GM12878 (cell line): Measurements from ENCODE around the gene GPR78.

Experiments
- ATF2 ChIP-seq: IDR thresholded peaks from 2 replicates; pipeline ENCODE4 v1.6.1; 2012; ENCODE audit warnings: low read length, inconsistent platforms
- CTCF ChIP-seq, 3 experiments: IDR thresholded peaks in 2 of 3; conservative IDR thresholded peaks in 1 of 3; 2 replicates each; pipeline ENCODE4 v1.5.1; 2011; ENCODE audit warnings: low read depth in 3 of 3, low read length in 3 of 3, mild to moderate bottlenecking in 3 of 3, control low read depth in 2 of 3, moderate library complexity in 2 of 3, inconsistent platforms in 1 of 3, mixed read lengths in 1 of 3; ENCODE audit not compliant: control insufficient read depth in 2 of 3, insufficient read depth in 1 of 3; ENCODE audit errors: extremely low read depth in 1 of 3
- EGR1 ChIP-seq, 2 experiments: IDR thresholded peaks; 1 replicate in 1 of 2; 2 replicates in 1 of 2; pipeline ENCODE4 v1.6.1; 2011 to 2012; ENCODE audit warnings: low read depth in 2 of 2, low read length in 2 of 2, borderline replicate concordance in 1 of 2, mild to moderate bottlenecking in 1 of 2, moderate library complexity in 1 of 2
- ESRRA ChIP-seq: IDR thresholded peaks from 2 replicates; pipeline ENCODE4 v1.6.1; 2012; ENCODE audit warnings: mild to moderate bottlenecking, low read length, improper control_type of control experiment
- MYC ChIP-seq: IDR thresholded peaks from 2 replicates; pipeline ENCODE4 v1.6.1; 2011; ENCODE audit warnings: mild to moderate bottlenecking, low read length, moderate library complexity, inconsistent platforms; ENCODE audit not compliant: insufficient read depth, insufficient replicate concordance, insufficient read length, severe bottlenecking
- POLR2A ChIP-seq: IDR thresholded peaks from 2 replicates; pipeline ENCODE4 v1.6.1; 2011; ENCODE audit warnings: low read depth, mild to moderate bottlenecking, low read length

- TF ChIP-seq EGR1 (IDR thresholded peaks at IDR 0.05; ENCODE audit: borderline replicate concordance in 1 of 2, low read depth in 2 of 2, low read length in 2 of 2) (no peak), ESRRA (no peak), MYC (no peak), POLR2A (no peak), CTCF (IDR thresholded peaks at IDR 0.05 in 2 of 3, conservative IDR thresholded peaks at IDR 0.05 in 1 of 3; ENCODE audit: control insufficient read depth in 2 of 3, extremely low read depth in 1 of 3, insufficient read depth in 1 of 3, low read depth in 3 of 3, low read length in 3 of 3) (no peak), ATF2 (no peak)
These were observed 9.8 kb downstream of the GPR78 start for GRCh38 chr4:8589823-8590545.
